MM.1S (cell line): ENCODE data around the gene ANKRD44.

ENCODE experiments used
- DNase-seq: peaks from one replicate; pipeline ENCODE4 v3.0.0-alpha.2; 2015
- H2AFZ ChIP-seq: fragments of 300-600 bp; sonication (generic); 2 replicates; pipeline ENCODE4 v1.6.0; 2016; ENCODE audit warnings: antibody characterized with exemption, low read length
- H3F3A ChIP-seq: fragments of 300-600 bp; sonication (generic); 2 replicates; pipeline ENCODE4 v1.6.1; 2016; ENCODE audit warnings: mild to moderate bottlenecking, antibody characterized with exemption, low read length, moderate library complexity, mixed read lengths; ENCODE audit not compliant: insufficient read depth
- H3K27ac ChIP-seq: fragments of 300-600 bp; sonication (generic); 2 replicates; pipeline ENCODE4 v1.5.1; 2016; ENCODE audit warnings: mild to moderate bottlenecking, low read length
- H3K27me3 ChIP-seq: fragments of 300-600 bp; sonication (generic); replicated peaks from 2 replicates; pipeline ENCODE4 v1.6.0; 2016; ENCODE audit warnings: low read length; ENCODE audit not compliant: insufficient read depth
- H3K36me3 ChIP-seq: fragments of 300-600 bp; sonication (generic); replicated peaks from 2 replicates; pipeline ENCODE4 v1.6.1; 2016; ENCODE audit warnings: mild to moderate bottlenecking, low read length, mixed read lengths; ENCODE audit not compliant: insufficient read depth
- H3K4me1 ChIP-seq: fragments of 300-600 bp; sonication (generic); 2 replicates; pipeline ENCODE4 v1.6.1; 2016; ENCODE audit warnings: low read length, mixed read lengths
- H3K4me2 ChIP-seq: fragments of 300-600 bp; sonication (generic); 2 replicates; pipeline ENCODE4 v1.6.0; 2016; ENCODE audit warnings: low read depth, low read length
- H3K4me3 ChIP-seq: fragments of 300-600 bp; sonication (generic); 2 replicates; pipeline ENCODE4 v1.5.1; 2016; ENCODE audit warnings: low read length, mixed read lengths
- H3K79me2 ChIP-seq: fragments of 300-600 bp; sonication (generic); 2 replicates; pipeline ENCODE4 v1.6.1; 2016; ENCODE audit warnings: mixed run types, low read length, mixed read lengths
- H3K9ac ChIP-seq: fragments of 300-600 bp; sonication (generic); 2 replicates; pipeline ENCODE4 v1.6.1; 2016; ENCODE audit warnings: low read length, mixed read lengths
- H3K9me2 ChIP-seq: fragments of 300-600 bp; sonication (generic); replicated peaks from 2 replicates; pipeline ENCODE4 v1.6.1; 2016; ENCODE audit warnings: mild to moderate bottlenecking, low read length, mixed read lengths; ENCODE audit not compliant: insufficient read depth
- H3K9me3 ChIP-seq: fragments of 300-600 bp; sonication (generic); replicated peaks from 2 replicates; pipeline ENCODE4 v1.6.1; 2016; ENCODE audit warnings: mild to moderate bottlenecking, low read length, mixed read lengths; ENCODE audit not compliant: insufficient read depth
- H4K20me1 ChIP-seq: fragments of 300-600 bp; sonication (generic); 2 replicates; pipeline ENCODE4 v1.6.1; 2016; ENCODE audit warnings: mild to moderate bottlenecking, low read length, moderate library complexity, mixed read lengths; ENCODE audit not compliant: insufficient read depth
- EZH2 ChIP-seq: fragments of 300-600 bp; sonication (generic); optimal IDR thresholded peaks from 2 replicates; pipeline ENCODE3; 2017; ENCODE audit warnings: low read depth, mild to moderate bottlenecking, antibody characterized with exemption, low read length, mixed read lengths
- EZH2phosphoT487 ChIP-seq: fragments of 300-600 bp; sonication (generic); IDR thresholded peaks from 2 replicates; pipeline ENCODE4 v1.6.1; 2018; ENCODE audit warnings: antibody characterized with exemption, low read length
- TF ChIP-seq, protein P1 (sequence below): fragments of 300-600 bp; sonication (generic); IDR thresholded peaks from 2 replicates; pipeline ENCODE4 v1.5.1; 2016; ENCODE audit warnings: antibody characterized with exemption, low read length, mixed read lengths

Gene ANKRD44

GRCh38 chr2:197149546-197149945 is 161.0 kb downstream of the ANKRD44 start:
- DNase-seq, result no peak
- Histone ChIP-seq H3K4me3 (no peak overlapping the region), H3K79me2 (peaks cover 17% of the 10 kb centered on the region; the same call in 1 of the 2 replicates), H2AFZ (no peak overlapping the region), H3F3A (no peaks in the 10 kb centered on the region), H3K9me2 (no peaks in the 10 kb centered on the region), H3K27me3 (no peaks in the 10 kb centered on the region), H3K9ac (no peak overlapping the region), H3K4me2 (no peak overlapping the region), H3K9me3 (no peaks in the 10 kb centered on the region), H3K36me3 (no peaks in the 10 kb centered on the region), H3K27ac (no peak overlapping the region), H3K4me1 (no peaks in the 10 kb centered on the region), H4K20me1 (no peaks in the 10 kb centered on the region)
- TF ChIP-seq EZH2 (no peak), EZH2phosphoT487 (no peak)
- TF ChIP-seq, protein P1, sequence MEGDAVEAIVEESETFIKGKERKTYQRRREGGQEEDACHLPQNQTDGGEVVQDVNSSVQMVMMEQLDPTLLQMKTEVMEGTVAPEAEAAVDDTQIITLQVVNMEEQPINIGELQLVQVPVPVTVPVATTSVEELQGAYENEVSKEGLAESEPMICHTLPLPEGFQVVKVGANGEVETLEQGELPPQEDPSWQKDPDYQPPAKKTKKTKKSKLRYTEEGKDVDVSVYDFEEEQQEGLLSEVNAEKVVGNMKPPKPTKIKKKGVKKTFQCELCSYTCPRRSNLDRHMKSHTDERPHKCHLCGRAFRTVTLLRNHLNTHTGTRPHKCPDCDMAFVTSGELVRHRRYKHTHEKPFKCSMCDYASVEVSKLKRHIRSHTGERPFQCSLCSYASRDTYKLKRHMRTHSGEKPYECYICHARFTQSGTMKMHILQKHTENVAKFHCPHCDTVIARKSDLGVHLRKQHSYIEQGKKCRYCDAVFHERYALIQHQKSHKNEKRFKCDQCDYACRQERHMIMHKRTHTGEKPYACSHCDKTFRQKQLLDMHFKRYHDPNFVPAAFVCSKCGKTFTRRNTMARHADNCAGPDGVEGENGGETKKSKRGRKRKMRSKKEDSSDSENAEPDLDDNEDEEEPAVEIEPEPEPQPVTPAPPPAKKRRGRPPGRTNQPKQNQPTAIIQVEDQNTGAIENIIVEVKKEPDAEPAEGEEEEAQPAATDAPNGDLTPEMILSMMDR, result no peak

GRCh38 chr2:197148401-197148800 is 162.2 kb downstream of the ANKRD44 start:
- Histone ChIP-seq H3K79me2 (peaks cover 15% of the 10 kb centered on the region; the same call in 1 of the 2 replicates), H3K27ac (no peak overlapping the region), H3F3A (no peaks in the 10 kb centered on the region), H3K4me3 (no peak overlapping the region), H4K20me1 (no peaks in the 10 kb centered on the region), H3K4me1 (no peaks in the 10 kb centered on the region), H3K9ac (no peak overlapping the region), H3K27me3 (no peaks in the 10 kb centered on the region), H3K4me2 (no peak overlapping the region), H3K36me3 (no peaks in the 10 kb centered on the region), H2AFZ (no peak overlapping the region), H3K9me3 (no peaks in the 10 kb centered on the region), H3K9me2 (no peaks in the 10 kb centered on the region)
- DNase-seq, result no peak
- no peak for TF ChIP-seq EZH2phosphoT487
- no peak for TF ChIP-seq EZH2
- TF ChIP-seq, protein P1, result no peak

DNA sequence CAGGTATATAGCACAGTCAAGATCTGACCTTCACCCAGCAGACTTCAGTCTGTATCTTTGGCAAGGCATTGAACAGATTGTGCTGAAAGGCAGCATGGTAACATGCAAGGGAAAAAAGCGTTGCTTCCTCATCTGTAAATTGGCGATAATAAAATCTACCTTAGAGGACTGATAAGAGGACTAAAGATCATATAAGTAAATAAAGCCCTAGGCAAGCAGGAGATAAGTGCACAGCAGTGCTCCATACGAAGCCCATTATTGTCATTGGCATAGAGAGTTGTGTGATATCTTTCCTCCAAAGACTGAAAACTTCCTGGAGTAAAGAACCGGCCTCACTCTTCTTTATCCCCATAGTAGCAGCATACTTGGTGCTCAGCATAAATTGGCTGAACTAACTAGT is 162.6 kb downstream of the ANKRD44 start:
- Histone ChIP-seq H3K9ac (no peak overlapping the region), H3K4me2 (no peak overlapping the region), H3K4me3 (no peak overlapping the region), H3K4me1 (no peaks in the 10 kb centered on the region), H3K27me3 (no peaks in the 10 kb centered on the region), H3K9me3 (no peaks in the 10 kb centered on the region), H3K27ac (no peak overlapping the region), H3K36me3 (no peaks in the 10 kb centered on the region), H3K79me2 (peaks cover 13% of the 10 kb centered on the region; the same call in 1 of the 2 replicates), H2AFZ (no peak overlapping the region), H3K9me2 (no peaks in the 10 kb centered on the region), H3F3A (no peaks in the 10 kb centered on the region), H4K20me1 (no peaks in the 10 kb centered on the region)
- DNase-seq, result no peak
- no peak for TF ChIP-seq EZH2
- TF ChIP-seq, protein P1, result no peak
- TF ChIP-seq EZH2phosphoT487, result no peak
